OCI-LY7 (cell line): ENCODE measurements around the gene TMEM181. TPM values are rescaled to one million over a fixed set of nuclear protein-coding genes. Genes with fewer than 3 reads are reported as not detected.
"Not testable (repeated sequence)": the region's sequence is repeated elsewhere in the genome, so short reads cannot be mapped to it uniquely, and the experiment has no call there.

ENCODE experiments used
- BruUV-seq: library from RNA; stranded (reverse); fragments of 400-500 nt; replicated peaks from 2 replicates; lab custom pipeline; 2021; lab: Mats Ljungman, UMichigan
- CTCF ChIA-PET: fragments of 300-600 bp; sonication (Branson Sonifier 250); formaldehyde crosslinking; loops from one replicate; lab custom pipeline; 2022; ENCODE audit warnings: antibody characterized with exemption; ENCODE audit not compliant: unreplicated experiment; lab: Charles Lee
- POLR2A ChIA-PET: fragments of 300-600 bp; sonication (Branson Sonifier 250); formaldehyde crosslinking; loops from one replicate; lab custom pipeline; 2022; ENCODE audit warnings: antibody characterized with exemption; lab: Charles Lee
- DNase-seq: peaks from one replicate; pipeline ENCODE4 v3.0.0-alpha.2; 2015; ENCODE audit warnings: low spot score
- H2AFZ ChIP-seq: fragments of 200-600 bp; sonication (generic), shearing (Covaris generic); 2 replicates; pipeline ENCODE4 v1.6.1; 2014; ENCODE audit warnings: mild to moderate bottlenecking, antibody characterized with exemption, low read length, moderate library complexity
- H3K27ac ChIP-seq: fragments of 200-600 bp; sonication (generic); 2 replicates; pipeline ENCODE4 v1.5.1; 2014; ENCODE audit warnings: mixed run types, low read depth, mild to moderate bottlenecking, moderate library complexity, low read length, inconsistent platforms; ENCODE audit not compliant: poor library complexity, severe bottlenecking
- H3K36me3 ChIP-seq: fragments of 200-600 bp; sonication (generic); 2 replicates; pipeline ENCODE4 v1.6.1; 2014; ENCODE audit warnings: mild to moderate bottlenecking, antibody characterized with exemption, low read length, moderate library complexity, mixed read lengths; ENCODE audit not compliant: insufficient read depth
- H3K4me1 ChIP-seq: fragments of 200-600 bp; sonication (generic); 2 replicates; pipeline ENCODE4 v1.5.1; 2014; ENCODE audit warnings: mild to moderate bottlenecking, low read length; ENCODE audit not compliant: insufficient read depth, poor library complexity, severe bottlenecking
- H3K4me2 ChIP-seq: fragments of 200-600 bp; sonication (generic); 2 replicates; pipeline ENCODE4 v1.6.1; 2014; ENCODE audit warnings: mild to moderate bottlenecking, low read length
- H3K4me3 ChIP-seq: fragments of 200-600 bp; sonication (generic); 2 replicates; pipeline ENCODE4 v1.5.1; 2014; ENCODE audit warnings: mild to moderate bottlenecking, low read depth, low read length; ENCODE audit not compliant: poor library complexity, severe bottlenecking
- H3K79me2 ChIP-seq: fragments of 200-600 bp; sonication (generic); 2 replicates; pipeline ENCODE4 v1.6.1; 2016; ENCODE audit warnings: low read depth, mild to moderate bottlenecking, low read length, moderate library complexity, mixed read lengths; ENCODE audit not compliant: insufficient read depth
- H3K9me2 ChIP-seq: fragments of 200-600 bp; sonication (generic); 2 replicates; pipeline ENCODE4 v1.6.1; 2016; ENCODE audit warnings: mild to moderate bottlenecking, low read length, mixed read lengths; ENCODE audit not compliant: insufficient read depth
- H3K9me3 ChIP-seq: fragments of 200-600 bp; sonication (generic); 2 replicates; pipeline ENCODE4 v1.6.1; 2014; ENCODE audit warnings: mild to moderate bottlenecking, mixed run types, low read length, mixed read lengths
- H4K20me1 ChIP-seq: fragments of 200-600 bp; sonication (generic); 2 replicates; pipeline ENCODE4 v1.6.1; 2014; ENCODE audit warnings: mild to moderate bottlenecking, antibody characterized with exemption, low read length, moderate library complexity, mixed read lengths; ENCODE audit not compliant: insufficient read depth
- EZH2phosphoT487 ChIP-seq: fragments of 200-600 bp; sonication (generic); IDR thresholded peaks from 2 replicates; pipeline ENCODE4 v1.6.1; 2018; ENCODE audit warnings: low read depth, borderline replicate concordance, mild to moderate bottlenecking, mixed run types, antibody characterized with exemption, low read length, moderate library complexity, mixed read lengths
- intact Hi-C: fragments of 100-400 bp; cut with micrococcal nuclease; formaldehyde crosslinking; loops from one replicate; pipeline ENCODE4 v1.10.0; 2022; ENCODE audit not compliant: unreplicated experiment
- total RNA-seq, 2 experiments: library from RNA; depleted of rRNA in 1 of 2; stranded (reverse); fragments of >200 nt in 1 of 2; shearing (Covaris generic) in 1 of 2; gene quantifications; 2 replicates each; pipeline ENCODE4 v1.2.3, GENCODE V29; 2014 to 2022
- TF ChIP-seq, protein P1 (sequence below): fragments of 200-600 bp; sonication (generic); conservative IDR thresholded peaks from 2 replicates; pipeline ENCODE4 v1.5.1; 2014; ENCODE audit warnings: mild to moderate bottlenecking, antibody characterized with exemption, low read length, moderate library complexity, mixed read lengths

The TMEM181 gene
- total RNA-seq, 2 experiments from 2014 or later = 8.0 to 12.5 TPM

DNA sequence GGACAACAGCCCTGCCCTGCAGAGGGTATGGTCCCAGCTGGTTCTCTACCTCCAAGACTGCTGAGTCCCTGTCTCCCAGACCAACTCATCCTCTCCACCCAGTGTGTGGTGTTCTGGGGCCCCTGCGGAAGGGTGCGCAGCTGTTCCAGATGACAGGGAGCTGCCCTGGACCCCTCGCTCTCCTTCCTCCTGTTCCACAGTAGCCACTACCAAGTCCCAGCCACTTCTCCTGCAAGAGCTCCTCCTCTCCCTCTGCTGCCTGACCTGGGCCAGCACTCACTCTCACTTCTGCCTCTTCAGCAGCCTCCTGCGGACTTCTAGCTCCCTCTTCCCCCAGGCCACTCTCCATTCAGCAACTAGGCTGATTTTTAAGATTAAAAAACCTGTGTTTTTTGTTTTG lies 40.1 kb upstream of the TMEM181 start:
- Histone ChIP-seq H3K36me3 (no peaks in the 10 kb centered on the region), H3K4me1 (peaks cover 10% of the 10 kb centered on the region), H3K9me2 (no peaks in the 10 kb centered on the region), H2AFZ (no peak overlapping the region), H3K79me2 (no peaks in the 10 kb centered on the region), H3K4me3 (no peak overlapping the region), H4K20me1 (no peaks in the 10 kb centered on the region), H3K9me3 (no peaks in the 10 kb centered on the region), H3K4me2 (no peak overlapping the region), H3K27ac (no peak overlapping the region)
- CTCF ChIA-PET = no interaction called here
- no TSS peak for BruUV-seq
- TF ChIP-seq, protein P1, sequence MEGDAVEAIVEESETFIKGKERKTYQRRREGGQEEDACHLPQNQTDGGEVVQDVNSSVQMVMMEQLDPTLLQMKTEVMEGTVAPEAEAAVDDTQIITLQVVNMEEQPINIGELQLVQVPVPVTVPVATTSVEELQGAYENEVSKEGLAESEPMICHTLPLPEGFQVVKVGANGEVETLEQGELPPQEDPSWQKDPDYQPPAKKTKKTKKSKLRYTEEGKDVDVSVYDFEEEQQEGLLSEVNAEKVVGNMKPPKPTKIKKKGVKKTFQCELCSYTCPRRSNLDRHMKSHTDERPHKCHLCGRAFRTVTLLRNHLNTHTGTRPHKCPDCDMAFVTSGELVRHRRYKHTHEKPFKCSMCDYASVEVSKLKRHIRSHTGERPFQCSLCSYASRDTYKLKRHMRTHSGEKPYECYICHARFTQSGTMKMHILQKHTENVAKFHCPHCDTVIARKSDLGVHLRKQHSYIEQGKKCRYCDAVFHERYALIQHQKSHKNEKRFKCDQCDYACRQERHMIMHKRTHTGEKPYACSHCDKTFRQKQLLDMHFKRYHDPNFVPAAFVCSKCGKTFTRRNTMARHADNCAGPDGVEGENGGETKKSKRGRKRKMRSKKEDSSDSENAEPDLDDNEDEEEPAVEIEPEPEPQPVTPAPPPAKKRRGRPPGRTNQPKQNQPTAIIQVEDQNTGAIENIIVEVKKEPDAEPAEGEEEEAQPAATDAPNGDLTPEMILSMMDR = no peak
- TF ChIP-seq EZH2phosphoT487 = no peak
- intact Hi-C loops = no loop called here
- DNase-seq = no peak
- POLR2A ChIA-PET = interaction anchor here (0.6 kb wide), 1 partner anchor 203 kb away, joined by 3 read pairs; no protein-coding TSS in a partner anchor

DNA sequence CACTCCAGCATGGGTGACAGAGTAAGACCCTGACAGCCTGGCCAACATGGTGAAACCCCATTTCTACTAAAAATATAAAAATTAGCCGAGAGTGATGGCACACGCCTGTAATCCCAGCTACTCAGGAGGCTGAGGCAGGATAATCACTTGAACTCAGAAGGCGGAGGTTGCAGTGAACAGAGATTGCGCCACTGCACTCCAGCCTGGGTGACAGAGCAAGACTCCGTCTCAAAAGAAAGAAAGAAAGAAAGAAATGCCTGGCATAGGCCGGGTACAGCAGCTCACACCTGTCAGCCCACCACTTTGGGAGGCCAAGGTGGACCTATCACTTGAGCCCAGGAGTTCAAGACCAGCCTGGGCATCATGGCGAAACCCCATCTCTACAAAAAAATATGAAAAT lies 38.9 kb upstream of the TMEM181 start:
- POLR2A ChIA-PET, H3K9me3 ChIP-seq, H3K4me3 ChIP-seq, H4K20me1 ChIP-seq, DNase-seq, H3K9me2 ChIP-seq, H3K27ac ChIP-seq, H2AFZ ChIP-seq, BruUV-seq, CTCF ChIA-PET, H3K79me2 ChIP-seq, H3K36me3 ChIP-seq, H3K4me2 ChIP-seq, intact Hi-C loops: not testable (repeated sequence)
- H3K4me1 ChIP-seq = peaks cover 10% of the 10 kb centered on the region

DNA sequence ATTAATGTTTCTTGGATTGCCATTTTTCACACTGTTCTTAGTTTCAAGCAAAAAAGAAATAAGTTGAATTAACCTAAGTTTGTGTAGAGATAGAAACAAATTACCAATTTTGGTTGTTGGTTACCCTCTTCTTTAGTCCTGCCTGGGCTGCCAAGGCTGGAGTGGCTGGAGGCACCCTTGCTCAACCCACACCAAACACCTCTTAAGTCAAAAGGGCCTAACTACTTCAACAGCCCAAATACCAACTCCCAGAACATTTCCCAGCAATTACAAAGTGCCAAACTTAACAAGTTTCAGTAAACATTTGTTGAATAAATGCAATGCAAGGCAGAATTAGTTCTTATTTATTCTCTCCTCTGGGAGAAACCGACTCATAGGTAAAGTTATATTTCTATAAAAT lies 38.1 kb upstream of the TMEM181 start:
- intact Hi-C loops = no loop called here
- H3K9me2 ChIP-seq = no peaks in the 10 kb centered on the region
- H3K79me2 ChIP-seq = no peaks in the 10 kb centered on the region
- no peak for DNase-seq
- H3K4me2 ChIP-seq = no peak overlapping the region
- TF ChIP-seq, protein P1 = no peak
- TF ChIP-seq EZH2phosphoT487 = no peak
- H2AFZ ChIP-seq = no peak overlapping the region
- no peaks in the 10 kb centered on the region for H3K9me3 ChIP-seq
- peaks cover 10% of the 10 kb centered on the region for H3K4me1 ChIP-seq
- no peak overlapping the region for H3K4me3 ChIP-seq
- H3K27ac ChIP-seq = no peak overlapping the region
- ChIA-PET POLR2A (interaction anchor here (0.7 kb wide), 1 partner anchor 391 kb away, joined by 7 read pairs; no protein-coding TSS in a partner anchor), CTCF (no interaction called here)
- no TSS peak for BruUV-seq
- no peaks in the 10 kb centered on the region for H3K36me3 ChIP-seq
- no peaks in the 10 kb centered on the region for H4K20me1 ChIP-seq
